Peyer's patch (tissue), 4 donors: ENCODE results near the gene GARIN5A.

Experiments
- CTCF ChIP-seq, 6 experiments: fragments of 450-650 bp in 4 of 6; fragments of 200-600 bp in 2 of 6; sonication (generic) in 1 of 6; IDR thresholded peaks; one replicate each; pipeline ENCODE4 v1.5.1; 2017 to 2019; ENCODE audit warnings: antibody characterized with exemption in 6 of 6, mild to moderate bottlenecking in 3 of 6, moderate library complexity in 1 of 6
- POLR2A ChIP-seq, 2 donors: fragments of 450-650 bp; IDR thresholded peaks; one replicate each; pipeline ENCODE4 v1.5.1; 2017; ENCODE audit warnings: antibody characterized with exemption in 2 of 2, mild to moderate bottlenecking in 2 of 2, moderate library complexity in 2 of 2

GRCh38 chr19:50478901-50479715 lies 2.5 kb upstream of the GARIN5A start:
- TF ChIP-seq CTCF (IDR thresholded peaks at IDR 0.05): peak in 2 of 6 experiments; percentile 4 to 6
- TF ChIP-seq POLR2A (IDR thresholded peaks at IDR 0.05): no peak
